Fibroblast of mammary gland (primary cell): ENCODE measurements around the gene FZD7.

ENCODE experiments used
- DNase-seq: peaks from one replicate; pipeline ENCODE4 v3.0.0-alpha.2; 2010; ENCODE audit warnings: low read depth
- H3K4me3 ChIP-seq: 2 replicates; pipeline ENCODE4 v1.5.1; 2011; ENCODE audit warnings: low read depth, mild to moderate bottlenecking, low read length, moderate library complexity; ENCODE audit not compliant: control insufficient read depth
- CTCF ChIP-seq: conservative IDR thresholded peaks from 2 replicates; pipeline ENCODE4 v1.5.1; 2011; ENCODE audit warnings: low read depth, low read length, inconsistent platforms; ENCODE audit not compliant: control insufficient read depth, insufficient read depth

The FZD7 gene

GRCh38 chr2:202017940-202018339, 15.7 kb upstream of the FZD7 start:
- no peak for TF ChIP-seq CTCF
- no peak for DNase-seq

GRCh38 chr2:202018950-202019349, 14.7 kb upstream of the FZD7 start:
- no peak overlapping the region for H3K4me3 ChIP-seq
- DNase-seq = no peak
- no peak for TF ChIP-seq CTCF

More at GRCh38 chr2:202017940-202018339, 15.7 kb upstream of the FZD7 start:
- no peak overlapping the region for H3K4me3 ChIP-seq

- no peak overlapping the region for H3K4me3 ChIP-seq
- DNase-seq = no peak
- no peak for TF ChIP-seq CTCF
Observed at GRCh38 chr2:202019689-202020450, 13.8 kb upstream of the FZD7 start.

- DNase-seq = no peak
- TF ChIP-seq CTCF = no peak
Observed at GRCh38 chr2:202022755-202023154, 10.9 kb upstream of the FZD7 start.

GRCh38 chr2:202023198-202023903, 10.3 kb upstream of the FZD7 start:
- no peak for TF ChIP-seq CTCF
- no peak for DNase-seq

More at GRCh38 chr2:202022755-202023154, 10.9 kb upstream of the FZD7 start:
- H3K4me3 ChIP-seq = no peak overlapping the region

GRCh38 chr2:202023904-202024266, 9.8 kb upstream of the FZD7 start:
- no peak for DNase-seq
- no peak for TF ChIP-seq CTCF
- no peak overlapping the region for H3K4me3 ChIP-seq

More at GRCh38 chr2:202023198-202023903, 10.3 kb upstream of the FZD7 start:
- no peak overlapping the region for H3K4me3 ChIP-seq
